ENCODE data around the gene DNAJB6.

DNA sequence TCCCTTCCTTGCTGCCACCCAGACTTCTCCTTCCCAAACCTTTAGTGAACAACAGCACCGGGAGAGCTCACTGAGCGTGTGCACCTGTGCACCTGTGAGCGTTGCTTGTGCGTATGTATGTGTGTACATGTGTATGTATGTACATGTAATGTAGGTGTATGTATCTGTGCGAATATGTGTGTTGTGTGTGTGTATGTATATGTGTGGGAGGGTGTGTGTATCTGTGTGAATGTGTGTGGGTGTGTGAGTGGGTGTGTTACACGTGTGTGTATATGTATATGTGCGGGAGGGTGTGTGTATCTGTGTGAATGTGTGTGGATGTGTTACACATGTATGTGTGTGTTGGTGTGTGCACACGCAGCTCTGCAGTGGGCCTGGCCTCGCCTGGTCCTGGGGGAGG lies 44.5 kb upstream of the DNAJB6 start:
- TF ChIP-seq LEF1 (IDR thresholded peaks at IDR 0.05; ENCODE audit: borderline replicate concordance) (no peak), SP1 (IDR thresholded peaks at IDR 0.05) (no peak), FOXM1 (IDR thresholded peaks at IDR 0.05; ENCODE audit: borderline replicate concordance) (no peak), NFRKB (IDR thresholded peaks at IDR 0.05) (no peak), ARNT (IDR thresholded peaks at IDR 0.05) (no peak), FOXK2 (IDR thresholded peaks at IDR 0.05) (no peak)
